Kidney (tissue), 14 donors: ENCODE measurements around the gene VEZT. TPM values are rescaled to one million over a fixed set of nuclear protein-coding genes. Genes with fewer than 3 reads are reported as not detected.

ENCODE experiments used
- DNase-seq, 5 donors: peaks; one replicate each; pipeline ENCODE4 v3.0.0-alpha.2; 2013 to 2020
- FAIRE-seq: peaks from 2 replicates; lab custom pipeline; 2012; peaks lifted over from hg19 to GRCh38; lab: Jason Lieb, UNC
- H3K27ac ChIP-seq, 2 donors: one replicate each; pipeline ENCODE4 v1.7.0; 2013; ENCODE audit warnings: low read depth in 2 of 2, low read length in 2 of 2, inconsistent platforms in 1 of 2
- H3K27me3 ChIP-seq: one replicate; pipeline ENCODE4 v1.7.1; 2013; ENCODE audit warnings: low read length, inconsistent platforms; ENCODE audit not compliant: control insufficient read depth, insufficient read depth
- H3K36me3 ChIP-seq, 3 donors: one replicate each; pipeline versions ENCODE4 v1.7.0 to v1.7.1; 2013; ENCODE audit warnings: low read length in 3 of 3, control low read depth in 1 of 3, inconsistent platforms in 1 of 3; ENCODE audit not compliant: insufficient read depth in 3 of 3, control insufficient read depth in 2 of 3
- H3K4me1 ChIP-seq, 3 donors: one replicate each; pipeline versions ENCODE4 v1.7.0 to v1.7.1; 2013; ENCODE audit warnings: low read length in 3 of 3, inconsistent platforms in 1 of 3, low read depth in 1 of 3; ENCODE audit not compliant: control insufficient read depth in 2 of 3, insufficient read depth in 2 of 3
- H3K4me3 ChIP-seq, 3 donors: one replicate each; pipeline versions ENCODE4 v1.7.0 to v1.8.1; 2013; ENCODE audit warnings: low read length in 3 of 3, control low read depth in 1 of 3, inconsistent platforms in 1 of 3
- H3K9ac ChIP-seq, 3 donors: one replicate each; pipeline versions ENCODE4 v1.7.0 to v1.7.1; 2013; ENCODE audit warnings: low read length in 3 of 3, control low read depth in 1 of 3, inconsistent platforms in 1 of 3
- H3K9me3 ChIP-seq, 3 donors: one replicate each; pipeline versions ENCODE4 v1.7.0 to v1.7.1; 2013; ENCODE audit warnings: low read length in 3 of 3, control low read depth in 1 of 3, inconsistent platforms in 1 of 3; ENCODE audit not compliant: control insufficient read depth in 2 of 3, insufficient read depth in 1 of 3
- intact Hi-C: fragments of 100-400 bp; cut with DNase I; formaldehyde crosslinking; loops from one replicate; pipeline ENCODE4 v1.11.1; 2022
- polyA plus RNA-seq: library from polyadenylated mRNA; stranded (reverse); fragments of 350-450 nt; fragmentation: Illumina TruSeq; extraction: RNeasy Lipid Tissue Mini Kit (QIAGEN cat#74804); gene quantifications from one replicate; pipeline ENCODE4 v1.2.3, GENCODE V29; 2014; ENCODE audit warnings: low read depth, low replicate concordance; ENCODE audit not compliant: insufficient read depth
- total RNA-seq: library from RNA; stranded (reverse); fragmentation: NEBNext Ultra II Directional; extraction: Animal tissue kit (Norgen Biotek cat#: 25700); gene quantifications from one replicate; pipeline ENCODE4 v1.2.1, GENCODE V29; 2021
- TF ChIP-seq, protein P1 (sequence below): IDR thresholded peaks from 3 replicates; pipeline ENCODE4 v1.5.1; 2012; ENCODE audit warnings: mild to moderate bottlenecking, moderate library complexity, borderline replicate concordance; ENCODE audit not compliant: insufficient read depth; ENCODE audit errors: extremely low read depth
- donor health status: control.
- donor health status: control.
- donor health status: control.
- donor health status: control.
- donor health status: control.
- donor health status: DM: yes; HTN: yes; CAD: no.
- donor health status: Normal renal cell carcinoma (clear cell type).

VEZT gene
- total and polyA plus RNA-seq, 2 donors from 2014 or later: 24.8 to 69.0 TPM

DNA sequence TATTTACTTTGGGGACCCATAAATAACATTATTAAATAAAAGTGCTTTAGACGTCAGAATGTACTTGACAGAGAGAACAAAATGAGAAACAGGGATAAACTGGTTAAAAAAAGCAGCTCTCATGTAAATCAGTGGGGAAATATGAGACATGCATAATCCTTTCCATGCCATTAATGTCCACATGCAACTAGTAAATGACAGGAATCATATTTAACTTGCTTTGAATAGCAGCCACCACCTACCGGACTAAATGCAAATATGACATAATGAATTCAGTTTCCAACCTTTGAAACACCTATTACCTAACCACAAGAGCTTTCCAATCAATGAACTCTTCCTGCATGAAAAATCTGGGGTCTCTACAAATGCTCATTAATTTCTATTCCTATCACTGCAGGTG is 20.0 kb upstream of the VEZT start:
- intact Hi-C loops: no loop called here
- FAIRE-seq: no peak

DNA sequence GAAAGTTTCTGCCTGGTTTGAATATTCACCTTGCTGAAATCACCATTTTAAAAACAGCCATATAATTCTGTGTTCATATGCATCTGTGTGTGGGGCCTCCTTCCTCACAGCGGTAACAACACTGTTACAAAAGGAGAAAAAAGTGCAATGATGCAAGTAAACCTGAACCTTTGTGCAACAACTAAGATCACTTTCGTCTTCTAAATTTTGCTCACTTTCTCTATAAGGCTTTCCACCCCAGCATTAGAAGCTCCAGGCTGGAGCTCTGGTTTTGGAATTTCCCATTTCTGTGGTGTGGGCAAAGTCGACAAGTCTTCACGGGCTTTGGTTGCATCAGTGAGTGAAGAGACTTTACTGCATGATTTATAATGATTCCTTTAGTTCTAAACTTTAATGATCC is 18.7 kb upstream of the VEZT start:
- Histone ChIP-seq H3K27me3 (no peaks in the 10 kb centered on the region), H3K27ac (no peak overlapping the region), H3K36me3 (no peaks in the 10 kb centered on the region), H3K4me3 (no peak overlapping the region), H3K4me1 (peaks cover 0 to 12% (median 3%) of the 10 kb centered on the region in 3 donors), H3K9ac (no peak overlapping the region), H3K9me3 (no peaks in the 10 kb centered on the region)
- no peak for DNase-seq
- intact Hi-C loops: no loop called here
- FAIRE-seq: no peak
- TF ChIP-seq, protein P1, sequence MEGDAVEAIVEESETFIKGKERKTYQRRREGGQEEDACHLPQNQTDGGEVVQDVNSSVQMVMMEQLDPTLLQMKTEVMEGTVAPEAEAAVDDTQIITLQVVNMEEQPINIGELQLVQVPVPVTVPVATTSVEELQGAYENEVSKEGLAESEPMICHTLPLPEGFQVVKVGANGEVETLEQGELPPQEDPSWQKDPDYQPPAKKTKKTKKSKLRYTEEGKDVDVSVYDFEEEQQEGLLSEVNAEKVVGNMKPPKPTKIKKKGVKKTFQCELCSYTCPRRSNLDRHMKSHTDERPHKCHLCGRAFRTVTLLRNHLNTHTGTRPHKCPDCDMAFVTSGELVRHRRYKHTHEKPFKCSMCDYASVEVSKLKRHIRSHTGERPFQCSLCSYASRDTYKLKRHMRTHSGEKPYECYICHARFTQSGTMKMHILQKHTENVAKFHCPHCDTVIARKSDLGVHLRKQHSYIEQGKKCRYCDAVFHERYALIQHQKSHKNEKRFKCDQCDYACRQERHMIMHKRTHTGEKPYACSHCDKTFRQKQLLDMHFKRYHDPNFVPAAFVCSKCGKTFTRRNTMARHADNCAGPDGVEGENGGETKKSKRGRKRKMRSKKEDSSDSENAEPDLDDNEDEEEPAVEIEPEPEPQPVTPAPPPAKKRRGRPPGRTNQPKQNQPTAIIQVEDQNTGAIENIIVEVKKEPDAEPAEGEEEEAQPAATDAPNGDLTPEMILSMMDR: no peak

More for the DNA sequence above, 20.0 kb upstream of the VEZT start:
- H3K27ac ChIP-seq: no peak overlapping the region
- TF ChIP-seq, protein P1: no peak
- no peaks in the 10 kb centered on the region for H3K9me3 ChIP-seq
- no peak for DNase-seq
- no peaks in the 10 kb centered on the region for H3K27me3 ChIP-seq
- H3K4me3 ChIP-seq: no peak overlapping the region
- H3K4me1 ChIP-seq: peaks cover 0 to 12% (median 3%) of the 10 kb centered on the region in 3 donors
- H3K36me3 ChIP-seq: no peaks in the 10 kb centered on the region
- no peak overlapping the region for H3K9ac ChIP-seq

DNA sequence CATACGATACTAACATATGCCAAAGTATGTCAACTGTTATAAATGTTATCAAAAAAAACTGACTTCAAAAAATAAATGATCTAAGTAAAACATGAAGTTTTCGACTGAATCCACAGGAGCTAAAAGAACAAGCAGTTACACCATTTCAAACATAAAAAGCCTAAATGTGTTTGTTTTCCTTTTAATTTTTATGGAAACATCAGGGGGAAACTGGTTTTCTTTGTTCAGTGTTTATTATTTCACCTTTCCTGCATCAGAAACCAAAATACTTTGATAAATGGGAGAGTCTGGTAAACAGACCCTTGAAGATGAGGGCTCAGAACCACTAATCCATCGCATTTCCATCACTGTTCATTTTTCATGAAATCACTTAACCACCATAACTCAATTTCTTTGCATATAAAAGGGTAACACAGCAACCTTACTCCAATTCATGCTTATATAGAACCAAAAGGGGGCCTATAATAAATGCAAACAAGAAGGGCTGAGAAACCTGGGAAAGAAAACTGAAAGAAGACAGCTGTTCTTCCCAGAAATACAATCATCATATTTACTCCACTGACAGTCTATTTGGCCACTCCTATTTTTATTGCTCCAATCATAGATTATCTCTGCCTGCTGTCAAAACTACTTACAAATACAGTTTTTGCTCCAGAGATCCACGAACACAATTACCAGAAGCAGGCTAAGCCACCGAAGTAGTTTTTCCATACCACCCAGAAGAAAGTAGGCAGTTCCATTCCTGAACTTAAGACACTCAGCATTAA is 17.3 kb upstream of the VEZT start:
- intact Hi-C loops: no loop called here
- H3K4me3 ChIP-seq: peak overlapping the region in 2 of 3 donors; percentile 25 to 37
- H3K4me1 ChIP-seq: peaks cover 0 to 12% (median 6%) of the 10 kb centered on the region in 3 donors
- TF ChIP-seq, protein P1: no peak
- no peaks in the 10 kb centered on the region for H3K9me3 ChIP-seq
- peak overlapping the region in 1 of 3 donors; percentile 23 for H3K9ac ChIP-seq
- no peaks in the 10 kb centered on the region for H3K36me3 ChIP-seq
- no peaks in the 10 kb centered on the region for H3K27me3 ChIP-seq
- FAIRE-seq (no peak), DNase-seq (no peak)
- H3K27ac ChIP-seq: peak overlapping the region; percentile 49 to 59
